Measurements from ENCODE around the gene KCNT2. TPM values are rescaled to one million over a fixed set of nuclear protein-coding genes. Genes with fewer than 3 reads are reported as not detected.

The KCNT2 gene
- total RNA-seq, 2 experiments from 2014 or later = not detected

DNA sequence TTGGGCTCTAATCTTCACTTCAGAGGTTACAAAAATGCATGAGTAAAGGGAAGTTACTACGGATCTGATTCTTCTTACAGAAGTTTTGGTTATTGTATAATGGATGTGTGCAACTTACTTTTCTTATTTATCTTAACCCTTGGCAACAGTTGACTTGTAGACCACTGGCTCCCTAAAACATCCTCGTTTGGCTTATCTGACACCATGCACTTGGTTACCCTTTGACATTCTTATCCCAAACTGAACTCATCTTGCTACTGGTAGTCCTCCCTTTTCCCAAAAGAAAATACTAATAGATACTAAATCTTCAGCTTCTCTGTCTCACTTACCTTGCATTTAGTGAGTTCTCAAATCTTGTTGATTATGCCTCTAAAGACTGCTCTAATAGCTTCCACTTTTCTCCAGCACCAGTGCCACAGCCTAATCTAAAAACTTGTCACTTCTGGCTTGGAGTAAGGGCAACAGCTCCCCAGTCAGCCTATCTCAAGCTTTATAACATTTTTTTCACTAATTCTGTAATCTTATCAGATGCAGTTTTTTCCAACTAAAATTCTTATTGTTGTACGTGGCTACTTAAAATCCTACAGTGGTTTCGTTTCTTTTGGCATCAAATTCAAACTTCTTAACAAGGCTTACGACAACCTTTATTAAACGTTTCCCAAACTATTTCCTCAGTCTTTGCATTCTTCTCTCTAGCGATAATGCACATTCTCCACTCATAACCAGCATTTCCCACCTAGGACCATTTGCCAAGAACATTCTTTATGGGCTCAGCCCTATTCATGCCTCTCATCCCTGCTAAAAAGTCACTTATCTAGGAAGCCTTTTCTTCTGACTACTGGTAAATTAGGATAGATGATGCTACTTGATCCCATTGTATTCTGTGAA, 204.2 kb downstream of the KCNT2 start:
- Mint-ChIP-seq H3K27ac (no peak overlapping the region), H3K9me3 (no peaks in the 10 kb centered on the region), H3K4me1 (no peaks in the 10 kb centered on the region), H3K27me3 (no peaks in the 10 kb centered on the region), H3K4me3 (no peak overlapping the region), H3K36me3 (no peaks in the 10 kb centered on the region)
- ATAC-seq (ENCODE audit: low read depth) (no peak), DNase-seq (no peak)
- POLR2A ChIA-PET = no interaction called here

GRCh38 chr1:196401891-196402290, 206.3 kb downstream of the KCNT2 start:
- no peak for ATAC-seq (ENCODE audit: low read depth)
- no peak overlapping the region for H3K27ac Mint-ChIP-seq

GRCh38 chr1:196401452-196401833, 206.8 kb downstream of the KCNT2 start:
- ATAC-seq (ENCODE audit: low read depth) (no peak), DNase-seq (no peak)
- Mint-ChIP-seq H3K4me1 (no peaks in the 10 kb centered on the region), H3K27ac (no peak overlapping the region), H3K9me3 (no peaks in the 10 kb centered on the region), H3K27me3 (no peaks in the 10 kb centered on the region), H3K36me3 (no peaks in the 10 kb centered on the region), H3K4me3 (no peak overlapping the region)
- POLR2A ChIA-PET = no interaction called here

More at GRCh38 chr1:196401891-196402290, 206.3 kb downstream of the KCNT2 start:
- H3K36me3 Mint-ChIP-seq = no peaks in the 10 kb centered on the region
- POLR2A ChIA-PET = no interaction called here
- H3K27me3 Mint-ChIP-seq = no peaks in the 10 kb centered on the region
- no peaks in the 10 kb centered on the region for H3K9me3 Mint-ChIP-seq
- H3K4me3 Mint-ChIP-seq = no peak overlapping the region
- DNase-seq = no peak
- no peaks in the 10 kb centered on the region for H3K4me1 Mint-ChIP-seq

DNA sequence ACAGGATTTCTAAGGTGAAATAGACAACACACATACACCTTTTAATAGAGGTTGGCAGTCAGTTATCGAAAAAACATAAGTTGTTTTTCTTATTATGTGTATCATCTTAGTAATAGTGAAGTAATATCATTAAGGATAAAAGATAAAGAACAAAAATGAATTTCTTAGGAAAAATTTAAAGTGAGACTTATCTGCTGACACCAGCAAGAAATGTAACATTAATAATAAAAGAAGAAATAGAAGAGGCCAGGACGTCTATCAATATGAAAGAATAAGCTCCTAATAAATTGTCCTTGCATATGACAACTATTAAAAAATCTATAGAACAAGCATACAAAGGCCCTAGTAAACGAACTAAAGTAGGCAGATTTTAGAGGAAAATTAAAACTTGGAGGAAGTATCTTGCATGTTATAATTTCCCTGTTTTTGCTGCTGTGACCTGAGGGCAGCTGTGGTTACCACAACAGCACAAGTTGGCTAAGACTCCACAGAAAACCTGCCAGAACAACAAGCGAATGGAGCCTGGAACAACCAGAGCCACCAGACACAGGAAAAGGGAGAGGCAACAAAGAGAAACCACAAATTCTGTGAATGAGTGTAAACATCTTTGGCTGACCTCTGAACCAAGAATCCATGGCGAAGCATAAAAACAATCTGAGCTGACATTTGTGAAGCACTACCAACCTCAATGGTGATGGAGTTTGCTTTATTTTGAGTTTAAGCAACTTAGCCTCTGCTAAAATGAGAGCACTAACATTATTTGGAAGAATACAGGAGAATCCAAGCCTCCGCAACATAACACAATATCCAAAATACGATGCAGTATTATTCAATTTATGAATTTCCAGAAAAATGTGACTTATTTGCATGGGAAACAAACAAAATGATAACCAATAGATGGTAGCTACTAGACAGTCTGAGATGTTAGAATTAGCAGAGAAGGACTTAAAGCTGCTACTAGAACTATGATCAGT, 207.5 kb downstream of the KCNT2 start:
- H3K9me3 Mint-ChIP-seq = no peaks in the 10 kb centered on the region
- H3K36me3 Mint-ChIP-seq = no peaks in the 10 kb centered on the region
- ATAC-seq (ENCODE audit: low read depth) (no peak), DNase-seq (no peak)
- H3K4me3 Mint-ChIP-seq = no peak overlapping the region
- H3K4me1 Mint-ChIP-seq = no peaks in the 10 kb centered on the region
- no peaks in the 10 kb centered on the region for H3K27me3 Mint-ChIP-seq
- POLR2A ChIA-PET = no interaction called here
- no peak overlapping the region for H3K27ac Mint-ChIP-seq

DNA sequence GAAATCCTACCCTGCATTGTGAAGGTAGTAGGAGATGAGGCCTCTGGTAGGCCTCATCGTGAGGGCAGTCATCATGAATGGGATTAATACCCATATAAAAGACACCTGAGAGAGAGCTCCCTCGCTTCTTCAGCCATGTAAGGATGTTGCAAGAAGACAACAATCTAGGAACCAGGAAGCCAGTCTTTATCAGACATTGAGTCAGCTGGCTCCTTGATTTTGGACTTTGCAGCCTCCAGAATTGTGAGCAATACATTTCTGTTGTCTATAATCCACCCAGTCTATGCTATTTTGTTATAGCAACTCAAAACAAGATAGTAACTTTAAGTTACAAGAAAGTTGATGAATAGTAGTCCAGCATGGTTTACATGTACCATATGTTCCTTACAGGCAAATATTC, 208.5 kb downstream of the KCNT2 start:
- H3K4me1 Mint-ChIP-seq = no peaks in the 10 kb centered on the region
- no peaks in the 10 kb centered on the region for H3K27me3 Mint-ChIP-seq
- POLR2A ChIA-PET = no interaction called here
- H3K4me3 Mint-ChIP-seq = no peak overlapping the region
- H3K27ac Mint-ChIP-seq = no peak overlapping the region
- no peaks in the 10 kb centered on the region for H3K9me3 Mint-ChIP-seq
- ATAC-seq (ENCODE audit: low read depth) = no peak
- no peaks in the 10 kb centered on the region for H3K36me3 Mint-ChIP-seq
- no peak for DNase-seq

DNA sequence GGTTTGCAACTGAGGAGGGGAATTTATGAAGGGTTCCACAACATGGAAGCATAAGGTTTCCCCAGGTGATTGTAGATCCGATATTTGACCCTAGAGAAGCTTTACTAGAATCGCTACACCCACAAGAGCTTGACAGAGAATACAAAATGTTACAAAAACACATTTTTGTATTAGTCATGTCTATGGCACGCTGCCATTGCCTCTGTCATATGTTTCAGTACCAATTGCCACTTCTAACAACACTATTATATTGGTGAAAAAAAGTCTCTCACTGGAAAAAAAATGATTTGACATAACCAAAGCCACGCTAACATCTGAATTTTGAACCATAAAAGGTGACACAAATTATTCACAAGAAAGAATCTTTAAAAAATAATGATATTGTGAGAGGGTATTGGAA, 214.5 kb downstream of the KCNT2 start:
- DNase-seq (no peak), ATAC-seq (ENCODE audit: low read depth) (no peak)
- POLR2A ChIA-PET = no interaction called here
- Mint-ChIP-seq H3K4me1 (no peaks in the 10 kb centered on the region), H3K27ac (no peak overlapping the region), H3K4me3 (no peak overlapping the region), H3K36me3 (no peaks in the 10 kb centered on the region), H3K27me3 (no peaks in the 10 kb centered on the region), H3K9me3 (no peaks in the 10 kb centered on the region)

GRCh38 chr1:196393282-196393681, 215.0 kb downstream of the KCNT2 start:
- Mint-ChIP-seq H3K27me3 (no peaks in the 10 kb centered on the region), H3K4me1 (no peaks in the 10 kb centered on the region), H3K27ac (no peak overlapping the region), H3K4me3 (no peak overlapping the region), H3K9me3 (no peaks in the 10 kb centered on the region), H3K36me3 (no peaks in the 10 kb centered on the region)
- ATAC-seq (ENCODE audit: low read depth) = no peak
- POLR2A ChIA-PET = no interaction called here
- no peak for DNase-seq

DNA sequence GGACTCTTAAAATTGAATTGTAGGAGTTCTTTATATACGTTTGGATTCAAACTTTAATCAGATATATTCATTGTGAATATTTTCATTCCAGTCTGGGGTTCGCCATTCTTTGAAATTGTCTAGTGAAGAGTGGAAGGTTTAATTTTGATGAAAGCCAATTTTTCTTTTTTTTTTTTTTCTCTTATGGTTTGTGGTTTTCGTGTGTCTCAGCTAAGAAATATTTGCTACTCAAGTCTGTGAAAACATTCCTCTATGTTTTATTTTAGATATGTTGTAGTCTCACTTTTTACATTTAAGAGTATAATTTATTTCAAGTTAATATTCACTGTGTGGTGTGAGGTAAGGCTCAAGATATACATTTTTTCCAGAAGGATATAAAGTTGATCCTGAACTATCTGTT, 220.5 kb downstream of the KCNT2 start:
- no peak for ATAC-seq (ENCODE audit: low read depth)
- H3K36me3 Mint-ChIP-seq = no peaks in the 10 kb centered on the region

DNA sequence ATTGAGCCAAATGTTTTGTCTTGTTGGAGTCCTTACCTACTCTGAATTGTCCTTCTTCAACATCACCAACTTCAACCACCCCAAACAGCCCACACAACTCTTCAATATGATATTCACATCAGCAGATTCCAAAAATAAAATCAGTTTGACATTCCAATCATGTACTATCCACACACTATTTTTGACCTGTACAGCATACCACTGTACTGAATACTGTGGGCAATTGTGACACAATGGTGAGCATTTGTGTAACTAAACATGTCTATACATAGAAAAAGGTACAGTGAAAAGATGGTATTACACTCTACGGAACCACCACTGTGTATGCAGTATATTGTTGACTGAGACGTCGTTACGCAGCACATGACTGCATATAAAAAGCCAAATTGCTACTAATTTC, 223.1 kb downstream of the KCNT2 start:
- POLR2A ChIA-PET = no interaction called here
- no peaks in the 10 kb centered on the region for H3K36me3 Mint-ChIP-seq

More for the DNA sequence above, 220.5 kb downstream of the KCNT2 start:
- DNase-seq = no peak
- Mint-ChIP-seq H3K27me3 (no peaks in the 10 kb centered on the region), H3K4me1 (no peaks in the 10 kb centered on the region), H3K27ac (no peak overlapping the region), H3K4me3 (no peak overlapping the region), H3K9me3 (no peaks in the 10 kb centered on the region)
- POLR2A ChIA-PET = no interaction called here

DNA sequence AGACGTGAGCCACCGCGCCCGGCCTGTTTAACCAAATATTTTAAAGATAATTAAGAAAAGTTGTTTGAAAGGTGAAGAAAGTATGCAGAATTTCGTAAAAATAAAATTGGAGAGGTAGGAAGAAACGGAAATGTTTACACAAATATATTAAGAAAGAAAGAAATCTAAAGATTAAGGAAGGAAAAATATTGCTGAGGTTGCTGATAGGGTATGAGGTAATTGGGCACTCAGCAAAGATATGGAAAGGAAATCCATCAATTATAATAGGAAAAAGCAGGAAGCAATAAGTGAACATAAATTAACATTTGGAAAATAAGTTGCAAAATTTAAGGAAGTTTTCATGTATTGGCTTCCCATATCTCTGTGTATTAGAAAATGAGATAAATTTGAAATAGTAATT, 225.9 kb downstream of the KCNT2 start:
- no peak for DNase-seq
- H3K27ac Mint-ChIP-seq = no peak overlapping the region
- no peaks in the 10 kb centered on the region for H3K4me1 Mint-ChIP-seq
- no peaks in the 10 kb centered on the region for H3K36me3 Mint-ChIP-seq
- H3K27me3 Mint-ChIP-seq = no peaks in the 10 kb centered on the region
- no peak for ATAC-seq (ENCODE audit: low read depth)
- POLR2A ChIA-PET = no interaction called here
- H3K9me3 Mint-ChIP-seq = no peaks in the 10 kb centered on the region
- no peak overlapping the region for H3K4me3 Mint-ChIP-seq

More for the DNA sequence above, 223.1 kb downstream of the KCNT2 start:
- no peak overlapping the region for H3K4me3 Mint-ChIP-seq
- no peaks in the 10 kb centered on the region for H3K9me3 Mint-ChIP-seq
- H3K4me1 Mint-ChIP-seq = no peaks in the 10 kb centered on the region
- H3K27me3 Mint-ChIP-seq = no peaks in the 10 kb centered on the region
- no peak for ATAC-seq (ENCODE audit: low read depth)
- H3K27ac Mint-ChIP-seq = no peak overlapping the region
- no peak for DNase-seq

DNA sequence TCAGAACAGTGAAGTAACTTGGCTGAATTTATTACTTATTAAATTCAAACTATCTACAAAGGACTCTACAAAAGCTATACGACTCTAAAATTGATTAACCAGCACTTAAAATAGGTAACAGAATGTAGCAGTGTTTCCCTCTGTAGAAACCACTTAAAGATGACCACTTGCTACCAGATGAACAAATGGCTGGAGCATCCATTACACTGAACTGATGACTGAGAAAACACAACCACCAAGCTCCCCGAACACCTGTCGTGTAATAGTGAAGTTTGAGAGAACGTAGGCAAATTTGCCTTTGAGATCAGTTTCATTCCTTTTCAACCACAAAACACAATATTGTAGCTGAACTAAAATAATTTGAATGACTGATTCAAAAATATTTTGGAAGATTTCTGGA, 226.7 kb downstream of the KCNT2 start:
- Mint-ChIP-seq H3K27ac (no peak overlapping the region), H3K27me3 (no peaks in the 10 kb centered on the region), H3K4me1 (no peaks in the 10 kb centered on the region), H3K36me3 (no peaks in the 10 kb centered on the region), H3K4me3 (no peak overlapping the region), H3K9me3 (no peaks in the 10 kb centered on the region)
- POLR2A ChIA-PET = no interaction called here
- ATAC-seq (ENCODE audit: low read depth) (no peak), DNase-seq (no peak)

GRCh38 chr1:196380316-196380715, 227.9 kb downstream of the KCNT2 start:
- Mint-ChIP-seq H3K4me1 (no peaks in the 10 kb centered on the region), H3K36me3 (no peaks in the 10 kb centered on the region), H3K27ac (no peak overlapping the region), H3K9me3 (no peaks in the 10 kb centered on the region), H3K27me3 (no peaks in the 10 kb centered on the region), H3K4me3 (no peak overlapping the region)
- DNase-seq (no peak), ATAC-seq (ENCODE audit: low read depth) (no peak)
- POLR2A ChIA-PET = no interaction called here

- Mint-ChIP-seq H3K36me3 (no peaks in the 10 kb centered on the region), H3K9me3 (no peaks in the 10 kb centered on the region), H3K4me3 (no peak overlapping the region), H3K27me3 (no peaks in the 10 kb centered on the region), H3K27ac (no peak overlapping the region), H3K4me1 (no peaks in the 10 kb centered on the region)
- POLR2A ChIA-PET = no interaction called here
- DNase-seq = no peak
- no peak for ATAC-seq (ENCODE audit: low read depth)
Observed at GRCh38 chr1:196377811-196378210, 230.4 kb downstream of the KCNT2 start.
